Measurements from ENCODE around the gene SLC7A6.

GRCh38 chr16:68273459-68273858, 9.1 kb downstream of the SLC7A6 start:
- no peak for TF ChIP-seq CTCF (IDR thresholded peaks at IDR 0.05 in 2 of 3, conservative IDR thresholded peaks at IDR 0.05 in 1 of 3; ENCODE audit: control insufficient read depth in 2 of 3, extremely low read depth in 1 of 3, insufficient read depth in 1 of 3, low read depth in 3 of 3, low read length in 3 of 3)
- TF ChIP-seq SREBF1 (IDR thresholded peaks at IDR 0.05; ENCODE audit: low read length): no peak
- no peak for TF ChIP-seq SUPT20H (IDR thresholded peaks at IDR 0.05; ENCODE audit: borderline replicate concordance, control insufficient read depth, low read depth, low read length)
- no peak for TF ChIP-seq FOXM1 (IDR thresholded peaks at IDR 0.05; ENCODE audit: low read depth, low read length)
- TF ChIP-seq POLR2A (IDR thresholded peaks at IDR 0.05; ENCODE audit: low read depth, low read length): no peak
- TF ChIP-seq SP1 (IDR thresholded peaks at IDR 0.05; ENCODE audit: low read depth, low read length): no peak
- no peak for TF ChIP-seq MYB (IDR thresholded peaks at IDR 0.05; ENCODE audit: borderline replicate concordance, low read depth, low read length)

Measured in GM12878 (cell line).